Measurements from ENCODE around the gene GALNT2.

GALNT2 gene

DNA sequence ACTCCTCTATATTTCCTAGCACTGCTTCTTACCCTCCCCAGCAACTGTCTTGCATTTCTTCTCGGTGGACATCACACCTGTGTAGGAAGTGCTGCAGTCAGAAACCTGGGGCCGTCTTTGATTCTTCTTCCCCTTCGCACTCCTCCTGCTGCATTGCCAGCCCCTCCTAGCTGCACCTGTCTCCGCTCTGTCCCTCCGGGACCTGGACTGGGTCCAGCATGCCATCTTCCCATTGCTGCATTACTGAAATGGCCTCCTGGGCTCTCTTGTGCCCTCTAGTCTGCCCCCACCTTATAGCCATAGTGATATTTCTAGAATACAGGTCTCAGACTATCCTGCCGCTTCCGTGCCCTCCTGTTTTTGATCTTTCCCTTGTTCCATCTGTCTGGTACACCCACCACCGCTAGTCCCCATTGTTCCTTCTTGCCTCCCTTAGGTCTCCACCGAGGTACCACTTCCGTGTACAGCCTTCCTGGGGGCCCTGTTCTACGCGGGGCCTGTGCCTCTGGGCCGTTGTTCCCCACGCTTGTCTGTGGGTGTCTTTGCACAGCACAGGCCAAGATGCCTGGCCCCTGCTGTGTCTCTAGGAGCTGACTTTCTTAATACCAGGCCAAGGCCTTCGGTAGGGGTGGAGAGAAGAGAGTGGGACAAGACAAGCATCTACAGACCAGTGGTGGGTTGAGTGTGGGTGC is 107.6 kb downstream of the GALNT2 start:
- Histone ChIP-seq H3K4me3 (ENCODE audit: low read depth in 1 of 2, low read length in 1 of 2) (no peak overlapping the region), H3K9me3 (no peaks in the 10 kb centered on the region), H3K4me1 (ENCODE audit: control insufficient read depth in 1 of 2, insufficient read depth in 1 of 2, low read depth in 1 of 2, low read length in 1 of 2) (peaks cover 4 to 6% of the 10 kb centered on the region in 2 experiments), H3K36me3 (peaks cover 8% of the 10 kb centered on the region), H3K27ac (no peak overlapping the region), H3K27me3 (no peaks in the 10 kb centered on the region)
- TF ChIP-seq, protein P1, sequence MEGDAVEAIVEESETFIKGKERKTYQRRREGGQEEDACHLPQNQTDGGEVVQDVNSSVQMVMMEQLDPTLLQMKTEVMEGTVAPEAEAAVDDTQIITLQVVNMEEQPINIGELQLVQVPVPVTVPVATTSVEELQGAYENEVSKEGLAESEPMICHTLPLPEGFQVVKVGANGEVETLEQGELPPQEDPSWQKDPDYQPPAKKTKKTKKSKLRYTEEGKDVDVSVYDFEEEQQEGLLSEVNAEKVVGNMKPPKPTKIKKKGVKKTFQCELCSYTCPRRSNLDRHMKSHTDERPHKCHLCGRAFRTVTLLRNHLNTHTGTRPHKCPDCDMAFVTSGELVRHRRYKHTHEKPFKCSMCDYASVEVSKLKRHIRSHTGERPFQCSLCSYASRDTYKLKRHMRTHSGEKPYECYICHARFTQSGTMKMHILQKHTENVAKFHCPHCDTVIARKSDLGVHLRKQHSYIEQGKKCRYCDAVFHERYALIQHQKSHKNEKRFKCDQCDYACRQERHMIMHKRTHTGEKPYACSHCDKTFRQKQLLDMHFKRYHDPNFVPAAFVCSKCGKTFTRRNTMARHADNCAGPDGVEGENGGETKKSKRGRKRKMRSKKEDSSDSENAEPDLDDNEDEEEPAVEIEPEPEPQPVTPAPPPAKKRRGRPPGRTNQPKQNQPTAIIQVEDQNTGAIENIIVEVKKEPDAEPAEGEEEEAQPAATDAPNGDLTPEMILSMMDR (IDR thresholded peaks at IDR 0.05) = no peak

DNA sequence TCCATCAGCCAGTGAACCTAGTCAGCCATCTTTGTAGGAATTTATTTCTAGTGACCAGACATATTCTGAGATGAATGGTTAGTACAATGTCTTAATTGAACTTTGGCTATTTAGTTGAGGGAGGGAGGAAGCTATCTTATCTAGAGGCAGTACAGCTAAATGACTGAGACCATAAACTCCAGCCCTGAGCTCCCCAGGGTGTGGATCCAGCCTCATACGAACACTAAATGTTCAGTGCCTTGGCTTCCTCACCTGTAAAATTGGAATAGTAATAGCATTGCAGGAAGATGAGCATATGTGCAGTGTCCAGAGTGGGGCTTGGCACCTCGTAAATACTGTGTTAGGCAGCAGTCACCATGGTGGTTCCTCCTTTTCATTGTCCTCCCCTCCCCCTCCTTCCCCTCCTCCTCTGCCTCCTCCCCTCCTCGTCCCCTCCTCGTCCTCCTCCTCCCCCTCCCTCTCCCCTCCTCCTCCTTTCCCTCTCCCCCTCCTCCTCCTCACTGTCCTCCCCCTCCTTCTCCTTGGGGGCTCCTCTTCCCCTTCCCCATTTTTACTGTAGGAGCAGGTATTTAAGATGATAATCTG is 108.2 kb downstream of the GALNT2 start:
- Histone ChIP-seq H3K36me3 (peaks cover 8% of the 10 kb centered on the region), H3K27ac (no peak overlapping the region), H3K4me1 (ENCODE audit: control insufficient read depth in 1 of 2, insufficient read depth in 1 of 2, low read depth in 1 of 2, low read length in 1 of 2) (peaks cover 4 to 6% of the 10 kb centered on the region in 2 experiments), H3K9me3 (no peaks in the 10 kb centered on the region), H3K27me3 (no peaks in the 10 kb centered on the region), H3K4me3 (ENCODE audit: low read depth in 1 of 2, low read length in 1 of 2) (no peak overlapping the region)
- TF ChIP-seq, protein P1 (IDR thresholded peaks at IDR 0.05) = no peak

DNA sequence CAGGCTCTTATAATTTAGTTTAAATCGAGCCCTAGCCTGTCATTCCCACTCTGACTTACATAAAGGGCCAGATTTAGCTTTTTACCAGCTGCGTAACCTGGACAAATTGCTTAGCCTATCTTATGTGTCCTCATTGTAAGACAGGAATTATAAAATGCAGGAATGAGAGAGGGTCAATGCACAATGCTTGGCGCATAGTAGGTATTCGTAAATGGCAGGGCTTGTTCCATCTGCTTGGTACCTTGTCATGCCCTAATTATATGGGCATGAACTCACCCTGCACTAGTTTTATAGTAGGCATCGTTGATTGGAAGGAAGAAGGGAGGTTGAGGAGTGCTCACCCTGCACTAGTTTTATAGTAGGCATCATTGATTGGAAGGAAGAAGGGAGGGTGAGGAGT is 108.8 kb downstream of the GALNT2 start:
- TF ChIP-seq, protein P1 (IDR thresholded peaks at IDR 0.05) = no peak

DNA sequence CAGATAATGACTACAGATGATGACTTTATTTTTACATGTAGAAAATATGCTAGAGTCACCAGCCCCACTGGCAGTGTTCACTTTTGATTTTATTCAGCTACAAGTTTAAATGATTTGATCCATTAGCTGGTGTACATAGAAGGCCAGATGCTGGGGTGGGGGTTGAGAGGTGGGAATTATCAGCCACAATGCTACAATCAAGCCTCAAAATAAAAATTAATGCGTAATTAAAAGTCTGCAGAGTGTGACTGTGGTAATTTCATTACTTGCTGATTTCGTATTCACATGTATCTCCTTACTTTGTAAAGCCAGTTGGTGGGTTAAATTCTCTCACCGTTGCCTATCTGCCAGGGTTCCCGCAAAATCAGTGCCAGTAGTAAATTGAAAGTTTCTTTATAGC is 109.3 kb downstream of the GALNT2 start:
- Histone ChIP-seq H3K4me1 (ENCODE audit: control insufficient read depth in 1 of 2, insufficient read depth in 1 of 2, low read depth in 1 of 2, low read length in 1 of 2) (peaks cover 4 to 6% of the 10 kb centered on the region in 2 experiments), H3K4me3 (ENCODE audit: low read depth in 1 of 2, low read length in 1 of 2) (no peak overlapping the region), H3K9me3 (no peaks in the 10 kb centered on the region), H3K36me3 (peaks cover 8% of the 10 kb centered on the region), H3K27ac (no peak overlapping the region), H3K27me3 (no peaks in the 10 kb centered on the region)
- TF ChIP-seq, protein P1 (IDR thresholded peaks at IDR 0.05) = no peak

More for the DNA sequence above, 108.8 kb downstream of the GALNT2 start:
- Histone ChIP-seq H3K4me1 (ENCODE audit: control insufficient read depth in 1 of 2, insufficient read depth in 1 of 2, low read depth in 1 of 2, low read length in 1 of 2) (peaks cover 4 to 6% of the 10 kb centered on the region in 2 experiments), H3K27ac (no peak overlapping the region), H3K27me3 (no peaks in the 10 kb centered on the region), H3K4me3 (ENCODE audit: low read depth in 1 of 2, low read length in 1 of 2) (no peak overlapping the region), H3K9me3 (no peaks in the 10 kb centered on the region), H3K36me3 (peaks cover 8% of the 10 kb centered on the region)

DNA sequence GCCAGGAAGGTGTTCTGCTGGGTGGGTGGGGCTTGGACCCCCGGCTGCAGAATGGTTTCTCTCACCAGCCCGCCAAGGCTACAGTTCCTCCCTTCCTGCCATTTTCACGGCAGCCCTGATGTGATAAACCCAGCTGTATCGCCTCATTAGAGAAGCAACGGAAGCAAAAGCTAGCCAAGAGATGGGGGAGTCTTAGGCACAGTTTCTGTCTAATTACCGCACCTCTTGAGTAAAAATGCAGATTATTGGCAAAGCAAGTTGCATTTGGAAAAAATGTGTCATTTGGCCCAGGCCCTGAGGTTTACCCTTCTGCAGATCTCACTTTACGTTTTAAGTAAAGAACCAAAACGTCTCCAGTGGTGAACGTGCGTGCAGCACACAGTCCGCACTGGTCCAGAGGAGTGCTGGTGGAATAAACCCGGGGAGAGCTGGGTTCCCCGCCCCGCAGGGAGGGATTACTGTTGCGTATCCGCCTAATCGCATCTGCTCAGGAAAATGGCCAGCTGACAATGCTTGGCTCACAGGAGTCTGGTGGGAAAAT is 109.9 kb downstream of the GALNT2 start:
- Histone ChIP-seq H3K27me3 (no peaks in the 10 kb centered on the region), H3K4me1 (ENCODE audit: control insufficient read depth in 1 of 2, insufficient read depth in 1 of 2, low read depth in 1 of 2, low read length in 1 of 2) (peaks cover 4 to 6% of the 10 kb centered on the region in 2 experiments), H3K4me3 (ENCODE audit: low read depth in 1 of 2, low read length in 1 of 2) (no peak overlapping the region), H3K9me3 (no peaks in the 10 kb centered on the region), H3K27ac (no peak overlapping the region), H3K36me3 (peaks cover 8% of the 10 kb centered on the region)
- TF ChIP-seq, protein P1 (IDR thresholded peaks at IDR 0.05) = no peak
